H1 (cell line): ENCODE data around the gene CWF19L1. TPM values are rescaled to one million over a fixed set of nuclear protein-coding genes. Genes with fewer than 3 reads are reported as not detected.

Source experiments
- CTCF ChIA-PET: fragments of 300-600 bp; sonication (Branson Sonifier 250); formaldehyde crosslinking; loops from one replicate; lab custom pipeline; 2021; ENCODE audit not compliant: partially characterized antibody; lab: Charles Lee
- POLR2A ChIA-PET: fragments of 300-600 bp; sonication (Branson Sonifier 250); formaldehyde crosslinking; loops from one replicate; lab custom pipeline; 2021; ENCODE audit warnings: inconsistent platforms; ENCODE audit not compliant: partially characterized antibody; lab: Charles Lee
- DNase-seq, 2 experiments: peaks; one replicate each; pipeline versions ENCODE4 v3.0.0 to v3.0.0-alpha.2; 2010 to 2022; ENCODE audit warnings: low spot score in 2 of 2, low read depth in 1 of 2, mixed read lengths in 1 of 2
- FAIRE-seq: peaks from 2 replicates; lab custom pipeline; 2011; peaks lifted over from hg19 to GRCh38; lab: Jason Lieb, UNC
- H2AFZ ChIP-seq: 2 replicates; pipeline ENCODE4 v1.8.1; 2012; ENCODE audit warnings: low read length, inconsistent platforms
- H2AK5ac ChIP-seq: 2 replicates; pipeline ENCODE4 v1.6.1; 2013; ENCODE audit warnings: low read depth, low read length
- H2BK120ac ChIP-seq: replicated peaks from 2 replicates; pipeline ENCODE3; 2013; ENCODE audit warnings: low read depth, low read length, inconsistent platforms
- H2BK12ac ChIP-seq: 2 replicates; pipeline ENCODE4 v1.6.1; 2013; ENCODE audit warnings: low read depth, low read length
- H2BK15ac ChIP-seq: 2 replicates; pipeline ENCODE4 v1.6.1; 2013; ENCODE audit warnings: low read length
- H2BK20ac ChIP-seq: 2 replicates; pipeline ENCODE4 v1.6.1; 2013; ENCODE audit warnings: low read length
- H2BK5ac ChIP-seq: 2 replicates; pipeline ENCODE4 v1.6.1; 2013; ENCODE audit warnings: low read depth, low read length
- H3K14ac ChIP-seq: 2 replicates; pipeline ENCODE4 v1.6.1; 2013; ENCODE audit warnings: inconsistent platforms; ENCODE audit not compliant: insufficient read length
- H3K18ac ChIP-seq: 2 replicates; pipeline ENCODE4 v1.6.1; 2013; ENCODE audit warnings: low read length; ENCODE audit errors: extremely low read depth
- H3K23ac ChIP-seq: 2 replicates; pipeline ENCODE4 v1.6.1; 2013; ENCODE audit warnings: inconsistent platforms; ENCODE audit not compliant: insufficient read length
- H3K23me2 ChIP-seq: 2 replicates; pipeline ENCODE4 v1.6.1; 2013; ENCODE audit warnings: low read depth, low read length
- H3K27ac ChIP-seq: 2 replicates; pipeline ENCODE4 v1.6.1; 2011; ENCODE audit warnings: low read depth, low read length, inconsistent platforms
- H3K27me3 ChIP-seq, 4 experiments: replicated peaks in 1 of 4; 1 replicate in 1 of 4; 2 replicates in 3 of 4; pipeline versions ENCODE4 v1.6.1 to v1.8.1; 2011 to 2013; ENCODE audit warnings: low read length in 3 of 4, mild to moderate bottlenecking in 3 of 4, inconsistent platforms in 2 of 4, mixed read lengths in 2 of 4, moderate library complexity in 1 of 4; ENCODE audit not compliant: control insufficient read depth in 3 of 4, insufficient read depth in 3 of 4; ENCODE audit errors: extremely low read depth in 1 of 4
- H3K36me3 ChIP-seq, 4 experiments: 2 replicates each; pipeline versions ENCODE4 v1.6.1 to v1.8.1; 2011 to 2013; ENCODE audit warnings: mild to moderate bottlenecking in 4 of 4, low read length in 3 of 4, moderate library complexity in 2 of 4, control low read depth in 1 of 4, inconsistent platforms in 1 of 4; ENCODE audit not compliant: insufficient read depth in 4 of 4, control insufficient read depth in 2 of 4
- H3K4ac ChIP-seq: replicated peaks from 2 replicates; pipeline ENCODE3; 2013; ENCODE audit warnings: low read length, low read depth, mixed read lengths, inconsistent platforms; ENCODE audit not compliant: insufficient read length
- H3K4me1 ChIP-seq, 4 experiments: replicated peaks in 1 of 4; 1 replicate in 1 of 4; 2 replicates in 3 of 4; pipeline versions ENCODE4 v1.6.1 to v1.8.1; 2011 to 2013; ENCODE audit warnings: low read length in 3 of 4, inconsistent platforms in 2 of 4, mixed read lengths in 1 of 4; ENCODE audit not compliant: insufficient read depth in 4 of 4, control insufficient read depth in 3 of 4
- H3K4me2 ChIP-seq, 2 experiments: 2 replicates each; pipeline versions ENCODE4 v1.6.1 to v1.8.1; 2011 to 2013; ENCODE audit warnings: low read depth in 2 of 2, low read length in 2 of 2, control low read depth in 1 of 2, inconsistent platforms in 1 of 2, mild to moderate bottlenecking in 1 of 2; ENCODE audit not compliant: insufficient read depth in 1 of 2
- H3K4me3 ChIP-seq, 4 experiments: fragments of 200-600, 300-600 bp in 1 of 4; sonication (generic), shearing (Covaris generic), sonication (Bioruptor Twin) in 1 of 4; 2 replicates each; pipeline versions ENCODE4 v1.5.1 to v1.8.1; 2011 to 2016; ENCODE audit warnings: low read length in 4 of 4, low read depth in 3 of 4, control low read depth in 2 of 4, inconsistent platforms in 2 of 4, mild to moderate bottlenecking in 2 of 4, mixed read lengths in 1 of 4, moderate library complexity in 1 of 4; ENCODE audit not compliant: insufficient read depth in 2 of 4; ENCODE audit errors: extremely low read depth in 1 of 4
- H3K56ac ChIP-seq: replicated peaks from 2 replicates; pipeline ENCODE3; 2013; ENCODE audit warnings: low read depth, mild to moderate bottlenecking, mixed read lengths, low read length, inconsistent platforms; ENCODE audit not compliant: insufficient read length
- H3K79me1 ChIP-seq: 2 replicates; pipeline ENCODE4 v1.6.1; 2013; ENCODE audit warnings: low read depth, low read length, control low read depth
- H3K79me2 ChIP-seq, 2 experiments: 2 replicates each; pipeline versions ENCODE4 v1.6.1 to v1.8.1; 2012 to 2013; ENCODE audit warnings: low read length in 2 of 2, mild to moderate bottlenecking in 2 of 2, inconsistent platforms in 1 of 2; ENCODE audit not compliant: insufficient read depth in 2 of 2, control insufficient read depth in 1 of 2
- H3K9ac ChIP-seq, 4 experiments: replicated peaks in 1 of 4; 1 replicate in 1 of 4; 2 replicates in 3 of 4; pipeline versions ENCODE4 v1.6.1 to v1.8.1; 2011 to 2013; ENCODE audit warnings: low read depth in 3 of 4, low read length in 3 of 4, control low read depth in 2 of 4, mild to moderate bottlenecking in 2 of 4, moderate library complexity in 2 of 4, inconsistent platforms in 1 of 4; ENCODE audit errors: extremely low read depth in 1 of 4
- H3K9me3 ChIP-seq, 2 experiments: 2 replicates each; pipeline versions ENCODE4 v1.6.1 to v1.8.1; 2012 to 2013; ENCODE audit warnings: mild to moderate bottlenecking in 2 of 2, moderate library complexity in 2 of 2, control low read depth in 1 of 2, inconsistent platforms in 1 of 2, low read depth in 1 of 2, low read length in 1 of 2, mixed read lengths in 1 of 2; ENCODE audit not compliant: insufficient read depth in 2 of 2
- H4K20me1 ChIP-seq, 2 experiments: replicated peaks in 1 of 2; 2 replicates each; pipeline versions ENCODE3 to v1.8.1; 2011 to 2013; ENCODE audit warnings: inconsistent platforms in 2 of 2, low read length in 2 of 2, mild to moderate bottlenecking in 1 of 2; ENCODE audit not compliant: insufficient read depth in 2 of 2, control insufficient read depth in 1 of 2
- H4K5ac ChIP-seq: 2 replicates; pipeline ENCODE4 v1.6.1; 2013; ENCODE audit warnings: low read length, low read depth, mixed read lengths, inconsistent platforms; ENCODE audit not compliant: insufficient read length
- H4K8ac ChIP-seq: 2 replicates; pipeline ENCODE4 v1.8.0; 2013; ENCODE audit warnings: mild to moderate bottlenecking, moderate library complexity, low read length, inconsistent platforms; ENCODE audit not compliant: insufficient read depth; ENCODE audit errors: extremely low read depth
- H4K91ac ChIP-seq: replicated peaks from 2 replicates; pipeline ENCODE3; 2013; ENCODE audit warnings: low read length, mixed read lengths, inconsistent platforms; ENCODE audit not compliant: insufficient read length
- ATF3 ChIP-seq: IDR thresholded peaks from 2 replicates; pipeline ENCODE4 v1.6.1; 2011; ENCODE audit warnings: low read depth, mild to moderate bottlenecking, low read length; ENCODE audit not compliant: insufficient read depth
- BACH1 ChIP-seq: IDR thresholded peaks from 2 replicates; pipeline ENCODE4 v1.6.1; 2012; ENCODE audit warnings: low read length, improper control_type of control experiment
- JUN ChIP-seq: IDR thresholded peaks from 2 replicates; pipeline ENCODE4 v1.6.1; 2011; ENCODE audit warnings: low read depth, mild to moderate bottlenecking, improper control_type of control experiment, low read length
- KDM5A ChIP-seq: fragments of 200-600 bp; IDR thresholded peaks from 2 replicates; pipeline ENCODE4 v1.7.1; 2012; ENCODE audit warnings: mild to moderate bottlenecking, low read length, inconsistent platforms, mixed read lengths
- PHF8 ChIP-seq: fragments of 200-600 bp; sonication (generic); conservative IDR thresholded peaks from 2 replicates; pipeline ENCODE4 v1.7.1; 2012; ENCODE audit warnings: low read depth, mild to moderate bottlenecking, inconsistent platforms, low read length, moderate library complexity
- POLR2AphosphoS5 ChIP-seq: IDR thresholded peaks from 2 replicates; pipeline ENCODE4 v1.6.1; 2011; ENCODE audit warnings: low read depth, low read length
- SIX5 ChIP-seq: IDR thresholded peaks from 2 replicates; pipeline ENCODE4 v1.6.1; 2011; ENCODE audit warnings: mild to moderate bottlenecking, low read depth, low read length
- SP1 ChIP-seq: IDR thresholded peaks from 2 replicates; pipeline ENCODE4 v1.6.1; 2011; ENCODE audit warnings: low read depth, low read length
- TAF7 ChIP-seq: optimal IDR thresholded peaks from 2 replicates; pipeline ENCODE3; 2011; ENCODE audit warnings: low read depth, mild to moderate bottlenecking, inconsistent platforms, low read length, moderate library complexity, borderline replicate concordance
- TCF12 ChIP-seq: IDR thresholded peaks from 2 replicates; pipeline ENCODE4 v1.6.1; 2011; ENCODE audit warnings: low read depth, mild to moderate bottlenecking, low read length
- TEAD4 ChIP-seq: IDR thresholded peaks from 2 replicates; pipeline ENCODE4 v1.6.1; 2012; ENCODE audit warnings: low read depth, low read length, inconsistent platforms, mixed read lengths
- WGBS, 2 experiments: shearing (Covaris generic) in 1 of 2; methylation state at CpG; one replicate each; pipeline versions ENCODE4 v1.1.6 to v1.1.7; 2013 to 2015; ENCODE audit warnings: low lambda C conversion rate in 2 of 2, mixed read lengths in 2 of 2, inconsistent platforms in 1 of 2, low coverage in 1 of 2, missing lambda C conversion rate in 1 of 2; ENCODE audit not compliant: insufficient replicate concordance in 2 of 2, insufficient coverage in 1 of 2, insufficient read length in 1 of 2; ENCODE audit errors: extremely low coverage in 1 of 2, missing lambda C conversion rate in 1 of 2; 5-methylcytosine and 5-hydroxymethylcytosine counted together
- polyA plus RNA-seq, 7 experiments: library from polyadenylated mRNA; depleted of rRNA in 3 of 7; stranded (reverse) in 5 of 7; unstranded in 2 of 7; fragments of >200 nt in 5 of 7; fragments of 200-250 nt in 2 of 7; gene quantifications; 1 replicate in 5 of 7; 2 replicates in 1 of 7; 4 replicates in 1 of 7; pipeline versions ENCODE4 v1.2.1 to v1.2.3, GENCODE V29; 2011 to 2013; ENCODE audit warnings: missing spikeins in 2 of 7, mixed read lengths in 2 of 7
- total RNA-seq: library from RNA; stranded (reverse); fragmentation: NEBNext Ultra II Directional; extraction: Animal tissue kit (Norgen Biotek cat#: 25700); gene quantifications from 2 replicates; pipeline ENCODE4 v1.2.1, GENCODE V29; 2021

CWF19L1 gene
- total and polyA plus RNA-seq, 2 of the 8 experiments (the other 6 are each of a cell fraction or from before 2014, with no cell fraction given) = 11.1 to 29.9 TPM

GRCh38 chr10:100185364-100186252 lies 81.8 kb downstream of the CWF19L1 start, which contains the start of gene ERLIN1:
Gene ERLIN1, minus strand, starts transcription at chr10:100186029. Its CDS starts 403 bp downstream, at chr10:100185626.
- WGBS, 2 experiments = 2% methylated on average over 58 of the region's 65 CpGs; no CpG with 5 or more reads in 1 of the 2 experiments
- Histone ChIP-seq H3K4me2 (peak within 1 kb of the TSS; percentile 86 to 90), H2BK12ac (0 out of 2 replicates have a peak within 1 kb of the TSS, but pooled peaks have one; percentile 7), H2BK20ac (no peak within 1 kb of the TSS), H4K8ac (peak within 1 kb of the TSS; percentile 87), H3K4me3 (peak within 1 kb of the TSS; percentile 76 to 91 (median 88)), H3K27ac (peak within 1 kb of the TSS; percentile 65), H3K56ac (peak within 1 kb of the TSS; percentile 51), H4K91ac (peak within 1 kb of the TSS; percentile 72), H3K79me1 (no peaks in the 10 kb centered on the region), H3K9ac (peak within 1 kb of the TSS; percentile 73 to 91 (median 82)), H3K4ac (peak within 1 kb of the TSS; percentile 46), H4K20me1 (no peaks in the 10 kb centered on the region), H3K14ac (no peak within 1 kb of the TSS), H3K36me3 (peaks cover 2 to 25% (median 10%) of the 10 kb centered on the region in 4 experiments; a peak in 6 of 8 replicates), H3K9me3 (no peaks in the 10 kb centered on the region), H2AK5ac (no peak within 1 kb of the TSS), H2AFZ (peak within 1 kb of the TSS; percentile 91), H2BK120ac (peak within 1 kb of the TSS; percentile 73), H3K18ac (peak within 1 kb of the TSS; percentile 92), H3K4me1 (peaks cover 0 to 4% (median 0%) of the 10 kb centered on the region in 4 experiments; a peak in 2 of 7 replicates), H2BK5ac (peak within 1 kb of the TSS; percentile 62), H4K5ac (peak within 1 kb of the TSS; percentile 97), H3K23ac (no peak within 1 kb of the TSS), H3K23me2 (peaks cover 12% of the 10 kb centered on the region), H3K79me2 (peaks cover 0 to 26% of the 10 kb centered on the region in 2 experiments; a peak in 2 of 4 replicates), H2BK15ac (no peak within 1 kb of the TSS), H3K27me3 (no peaks in the 10 kb centered on the region)
- FAIRE-seq (no peak), DNase-seq (peak; percentile 59 to 96)
- POLR2A ChIA-PET = interaction anchor here (0.6 to 1.6 kb wide), 7 partner anchors 9 to 272 kb away, joined by 3 to 4 read pairs (median 4); no protein-coding TSS in a partner anchor
- CTCF ChIA-PET = interaction anchor here (0.6 to 1.4 kb wide), 2 partner anchors 272 to 338 kb away, joined by 3 read pairs; no protein-coding TSS in a partner anchor
- TF ChIP-seq KDM5A (0 out of 2 replicates have a peak, but pooled peaks have one; percentile 11), ATF3 (no peak), SP1 (no peak), TEAD4 (no peak), SIX5 (no peak), BACH1 (no peak), JUN (no peak), TCF12 (no peak), POLR2AphosphoS5 (no peak), TAF7 (peak; percentile 23), PHF8 (peak; percentile 73; the same call in 1 of the 2 replicates)
